Effector memory CD4-positive, alpha-beta T cell (primary cell): Measurements from ENCODE around the gene CERS4.
A peak's percentile ranks its signal among the peaks of the same experiment; 100 is the strongest.

ENCODE experiments used
- DNase-seq, 3 donors: peaks; one replicate each; pipeline ENCODE4 v3.0.0-alpha.2; 2020
- H3K27ac ChIP-seq: 2 replicates; pipeline ENCODE4 v1.7.0; 2013; ENCODE audit warnings: mild to moderate bottlenecking, low read length, moderate library complexity; ENCODE audit not compliant: insufficient read depth, poor library complexity, severe bottlenecking
- H3K27me3 ChIP-seq: replicated peaks from 2 replicates; pipeline ENCODE4 v1.7.0; 2013; ENCODE audit warnings: mild to moderate bottlenecking, low read length; ENCODE audit not compliant: insufficient read depth, control insufficient read depth, poor library complexity, severe bottlenecking
- H3K36me3 ChIP-seq: 2 replicates; pipeline ENCODE4 v1.7.0; 2013; ENCODE audit warnings: mild to moderate bottlenecking, low read length, moderate library complexity; ENCODE audit not compliant: control insufficient read depth, insufficient read depth
- H3K4me1 ChIP-seq: 2 replicates; pipeline ENCODE4 v1.7.0; 2013; ENCODE audit warnings: low read length, mild to moderate bottlenecking; ENCODE audit not compliant: control insufficient read depth, insufficient read depth, poor library complexity, severe bottlenecking
- H3K4me3 ChIP-seq: 2 replicates; pipeline ENCODE4 v1.7.0; 2013; ENCODE audit warnings: low read length, low read depth, mild to moderate bottlenecking; ENCODE audit not compliant: insufficient read depth, poor library complexity, severe bottlenecking
- H3K9me3 ChIP-seq: 2 replicates; pipeline ENCODE4 v1.7.0; 2013; ENCODE audit warnings: mild to moderate bottlenecking, low read length, moderate library complexity; ENCODE audit not compliant: control insufficient read depth
- total RNA-seq, 3 donors: gene quantifications; one replicate each; lab custom pipeline; 2026; lab: John Stamatoyannopoulos, UW

The CERS4 gene, protein sequence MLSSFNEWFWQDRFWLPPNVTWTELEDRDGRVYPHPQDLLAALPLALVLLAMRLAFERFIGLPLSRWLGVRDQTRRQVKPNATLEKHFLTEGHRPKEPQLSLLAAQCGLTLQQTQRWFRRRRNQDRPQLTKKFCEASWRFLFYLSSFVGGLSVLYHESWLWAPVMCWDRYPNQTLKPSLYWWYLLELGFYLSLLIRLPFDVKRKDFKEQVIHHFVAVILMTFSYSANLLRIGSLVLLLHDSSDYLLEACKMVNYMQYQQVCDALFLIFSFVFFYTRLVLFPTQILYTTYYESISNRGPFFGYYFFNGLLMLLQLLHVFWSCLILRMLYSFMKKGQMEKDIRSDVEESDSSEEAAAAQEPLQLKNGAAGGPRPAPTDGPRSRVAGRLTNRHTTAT
- 9.5 to 23.0 (median 20.6) reads per million in 3 donors for total RNA-seq

DNA sequence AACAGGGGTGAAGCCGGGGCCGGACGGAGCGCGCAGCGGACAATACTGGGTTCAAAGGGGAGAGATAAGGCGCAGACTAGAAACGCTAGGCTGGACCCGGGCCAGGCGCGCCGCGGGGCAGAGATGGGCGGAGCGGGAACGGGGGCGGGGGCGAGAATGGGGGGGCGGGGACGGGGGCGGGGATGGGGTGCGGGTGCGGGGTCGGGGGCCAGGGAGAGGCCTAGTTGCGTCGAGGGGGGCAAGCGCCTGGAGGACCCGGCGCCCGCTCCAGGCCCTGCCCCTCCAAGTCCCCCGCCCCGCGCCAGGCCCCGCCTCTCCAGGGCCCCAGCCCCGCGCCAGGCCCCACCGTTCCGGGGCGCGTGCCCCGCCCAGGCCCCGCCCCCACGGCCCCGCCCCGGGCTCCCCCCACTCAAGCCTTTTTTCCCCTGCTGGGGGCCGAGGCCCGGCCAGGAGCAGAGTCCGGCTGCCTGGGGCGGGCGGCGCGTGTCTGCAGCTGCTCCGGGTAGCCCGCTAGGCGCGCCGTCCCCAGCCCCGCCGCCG is at the start of gene CERS4:
Gene CERS4 (plus strand): TSS at position 449 of the 540 bp plus-strand sequence. CDS start 41,707 bp downstream, outside the sequence.
- Histone ChIP-seq H3K4me3 (peak within 1 kb of the TSS; percentile 83), H3K27ac (peak within 1 kb of the TSS; percentile 88), H3K9me3 (no peaks in the 10 kb centered on the region), H3K36me3 (no peaks in the 10 kb centered on the region), H3K27me3 (no peaks in the 10 kb centered on the region), H3K4me1 (peaks cover 20% of the 10 kb centered on the region)
- DNase-seq, result peak; percentile 66 to 77 (median 75)

GRCh38 chr19:8161135-8161646 is 48.0 kb upstream of the CERS4 start:
- no peak for DNase-seq
- Histone ChIP-seq H3K9me3 (no peaks in the 10 kb centered on the region), H3K4me3 (no peak overlapping the region), H3K36me3 (no peaks in the 10 kb centered on the region), H3K27me3 (no peaks in the 10 kb centered on the region), H3K27ac (no peak overlapping the region), H3K4me1 (no peaks in the 10 kb centered on the region)

DNA sequence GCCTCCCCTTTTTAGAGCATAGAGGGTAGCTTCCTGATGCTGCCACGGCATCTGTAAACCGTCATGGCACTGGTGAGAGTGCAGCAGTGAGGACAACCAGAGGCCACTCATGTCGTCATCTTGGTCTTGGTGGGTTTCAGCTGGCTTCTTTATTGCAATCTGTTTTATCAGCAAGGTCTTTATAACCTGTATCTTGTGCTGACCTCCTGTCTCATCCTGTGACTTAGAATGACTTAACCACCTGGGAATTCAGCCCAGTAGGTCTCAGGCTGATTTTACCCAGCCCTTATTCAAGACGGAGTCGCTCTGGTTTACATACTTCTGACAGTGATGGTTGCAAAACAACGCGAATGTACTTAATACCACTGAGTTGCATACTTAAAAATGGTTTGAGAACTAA is 45.4 kb upstream of the CERS4 start:
- DNase-seq, result no peak
- Histone ChIP-seq H3K36me3 (no peaks in the 10 kb centered on the region), H3K4me1 (no peaks in the 10 kb centered on the region), H3K4me3 (no peak overlapping the region), H3K27ac (no peak overlapping the region), H3K27me3 (no peaks in the 10 kb centered on the region), H3K9me3 (no peaks in the 10 kb centered on the region)

DNA sequence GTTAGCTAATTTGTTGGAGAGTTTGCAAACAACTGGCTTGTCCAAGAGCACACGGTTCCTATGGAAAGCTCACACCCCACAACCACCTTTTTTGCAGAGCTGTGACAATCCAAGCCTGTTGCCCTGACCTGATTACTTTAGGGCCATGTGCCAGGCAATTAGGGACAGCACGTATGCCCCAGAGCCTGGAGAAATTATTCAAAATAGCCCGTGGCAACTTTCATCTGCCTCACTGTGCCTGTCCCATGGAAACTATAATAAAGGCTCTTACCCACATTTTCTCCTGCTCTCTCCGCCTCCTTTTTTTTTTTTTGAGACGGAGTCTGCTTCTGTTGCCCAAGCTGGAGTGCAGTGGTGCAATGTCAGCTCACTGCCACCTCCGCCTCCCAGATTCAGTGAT is 41.2 kb upstream of the CERS4 start:
- H3K4me3 ChIP-seq, result no peak overlapping the region
- no peaks in the 10 kb centered on the region for H3K4me1 ChIP-seq
- DNase-seq, result no peak
- H3K27me3 ChIP-seq, result no peaks in the 10 kb centered on the region
- no peaks in the 10 kb centered on the region for H3K36me3 ChIP-seq
- H3K27ac ChIP-seq, result no peak overlapping the region
- H3K9me3 ChIP-seq, result no peaks in the 10 kb centered on the region

DNA sequence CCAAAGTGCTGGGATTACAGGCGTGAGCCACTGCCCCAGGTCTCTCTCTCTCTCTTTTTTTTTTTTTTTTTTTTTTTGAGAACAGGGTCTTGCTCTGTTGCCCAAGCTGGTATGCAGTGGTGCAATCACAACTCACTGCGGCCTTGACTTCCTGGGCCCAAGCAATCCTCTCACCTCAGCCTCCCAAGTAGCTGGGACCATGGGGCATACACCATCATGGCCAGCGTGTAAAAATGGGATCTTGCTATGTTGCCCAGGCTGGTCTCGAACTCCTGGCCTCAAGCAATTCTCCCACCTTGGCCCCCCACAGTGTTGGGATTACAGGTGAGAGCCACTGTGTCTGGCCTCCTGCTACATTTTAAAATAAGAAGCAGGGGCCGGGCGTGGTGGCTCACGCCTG is 40.6 kb upstream of the CERS4 start:
- Histone ChIP-seq H3K27ac (no peak overlapping the region), H3K4me3 (no peak overlapping the region), H3K27me3 (no peaks in the 10 kb centered on the region), H3K36me3 (no peaks in the 10 kb centered on the region), H3K4me1 (no peaks in the 10 kb centered on the region), H3K9me3 (no peaks in the 10 kb centered on the region)
- DNase-seq, result no peak

DNA sequence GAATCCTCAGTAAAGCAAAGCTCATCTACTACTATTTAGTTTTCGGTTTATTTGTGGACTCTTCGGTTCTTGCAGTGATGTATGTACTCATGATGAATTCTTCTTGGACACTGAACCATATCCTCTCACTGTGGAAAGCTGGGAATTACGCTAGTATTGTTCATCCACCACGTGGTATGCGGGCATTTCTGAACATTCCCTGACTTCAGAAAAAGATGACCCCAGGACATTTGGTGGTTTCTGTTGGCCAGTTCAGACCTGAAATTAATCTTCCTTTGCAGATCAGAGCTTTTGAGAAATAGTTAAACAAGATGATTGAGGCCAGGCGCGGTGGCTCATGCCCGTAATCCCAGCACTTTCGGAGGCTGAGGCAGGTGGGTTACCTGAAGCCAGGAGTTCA is 34.5 kb upstream of the CERS4 start:
- H3K27ac ChIP-seq, result no peak overlapping the region
- H3K4me3 ChIP-seq, result no peak overlapping the region
- DNase-seq, result no peak
- H3K36me3 ChIP-seq, result no peaks in the 10 kb centered on the region
- H3K4me1 ChIP-seq, result no peaks in the 10 kb centered on the region
- H3K27me3 ChIP-seq, result no peaks in the 10 kb centered on the region
- no peaks in the 10 kb centered on the region for H3K9me3 ChIP-seq

- DNase-seq, result no peak
- no peaks in the 10 kb centered on the region for H3K27me3 ChIP-seq
- no peaks in the 10 kb centered on the region for H3K36me3 ChIP-seq
- no peak overlapping the region for H3K4me3 ChIP-seq
- no peaks in the 10 kb centered on the region for H3K9me3 ChIP-seq
- no peak overlapping the region for H3K27ac ChIP-seq
- H3K4me1 ChIP-seq, result peaks cover 3% of the 10 kb centered on the region
Measured at GRCh38 chr19:8180018-8180417, 29.2 kb upstream of the CERS4 start.

GRCh38 chr19:8184274-8184673 is 24.9 kb upstream of the CERS4 start:
- no peak for DNase-seq
- no peaks in the 10 kb centered on the region for H3K27me3 ChIP-seq
- H3K36me3 ChIP-seq, result no peaks in the 10 kb centered on the region
- H3K27ac ChIP-seq, result no peak overlapping the region
- H3K9me3 ChIP-seq, result no peaks in the 10 kb centered on the region
- no peak overlapping the region for H3K4me3 ChIP-seq
- peaks cover 3% of the 10 kb centered on the region for H3K4me1 ChIP-seq

- no peak for DNase-seq
- Histone ChIP-seq H3K9me3 (no peaks in the 10 kb centered on the region), H3K4me3 (no peak overlapping the region), H3K27me3 (no peaks in the 10 kb centered on the region), H3K4me1 (peaks cover 3% of the 10 kb centered on the region), H3K36me3 (no peaks in the 10 kb centered on the region), H3K27ac (no peak overlapping the region)
Measured at GRCh38 chr19:8185343-8186068, 23.7 kb upstream of the CERS4 start.
